Cortex of kidney (tissue), 1 donor: ENCODE data around the gene ECE2.

Experiments used
- DNase-seq: peaks from one replicate; lab custom pipeline; 2025; lab: John Stamatoyannopoulos, UW

Gene ECE2

DNA sequence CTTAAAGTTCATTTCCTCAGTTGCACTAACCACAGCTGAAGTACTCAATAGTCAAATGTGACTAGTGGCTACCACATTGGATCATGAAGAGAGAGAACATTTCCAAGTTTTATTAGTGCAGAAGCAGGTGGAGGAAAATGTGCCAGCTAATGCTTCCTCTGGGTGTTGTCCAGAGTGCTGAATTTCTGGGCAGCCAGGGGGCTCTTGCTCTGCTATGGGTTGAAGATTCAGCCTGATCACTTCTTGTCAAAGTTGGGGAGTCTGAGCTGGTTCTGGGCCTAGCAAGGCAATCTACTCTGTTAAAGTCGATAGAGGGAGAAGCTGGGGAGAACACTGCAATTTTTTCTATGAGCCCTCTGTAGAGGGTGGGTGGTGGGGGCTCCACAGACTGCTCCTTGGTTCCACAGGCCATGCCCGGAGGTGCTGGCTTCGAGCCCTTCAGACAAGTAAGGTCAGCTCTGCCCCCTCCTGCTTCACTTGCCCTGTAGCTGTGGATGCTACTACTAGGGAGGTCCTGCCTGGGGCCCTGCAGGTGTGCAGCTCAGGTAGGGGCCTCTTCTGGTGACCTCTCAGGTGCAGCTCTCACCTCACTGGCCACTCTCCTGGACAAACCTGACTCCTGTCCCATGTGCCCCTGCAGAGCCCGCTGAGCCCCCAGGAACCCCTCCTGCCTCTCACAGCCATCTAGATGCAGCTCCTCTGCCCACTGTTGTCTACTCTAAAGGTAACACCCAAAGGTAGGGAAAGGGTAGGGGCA, 35.3 kb upstream of the ECE2 start:
- DNase-seq, result no peak

DNA sequence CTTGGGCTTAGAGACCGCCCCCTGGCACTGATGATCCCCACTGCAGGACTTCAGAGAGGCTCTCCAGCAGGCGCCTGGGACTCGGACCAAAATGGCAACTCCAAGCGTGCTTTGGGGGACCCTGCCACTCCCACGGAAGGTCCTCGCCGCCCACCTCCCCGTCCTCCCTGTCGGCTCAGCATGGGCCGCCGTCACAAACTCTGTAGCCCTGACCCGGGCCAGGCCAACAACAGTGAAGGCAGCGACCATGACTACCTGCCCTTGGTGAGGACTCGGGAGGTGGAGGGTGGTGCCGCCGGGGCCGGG, 34.7 kb upstream of the ECE2 start:
- no peak for DNase-seq

DNA sequence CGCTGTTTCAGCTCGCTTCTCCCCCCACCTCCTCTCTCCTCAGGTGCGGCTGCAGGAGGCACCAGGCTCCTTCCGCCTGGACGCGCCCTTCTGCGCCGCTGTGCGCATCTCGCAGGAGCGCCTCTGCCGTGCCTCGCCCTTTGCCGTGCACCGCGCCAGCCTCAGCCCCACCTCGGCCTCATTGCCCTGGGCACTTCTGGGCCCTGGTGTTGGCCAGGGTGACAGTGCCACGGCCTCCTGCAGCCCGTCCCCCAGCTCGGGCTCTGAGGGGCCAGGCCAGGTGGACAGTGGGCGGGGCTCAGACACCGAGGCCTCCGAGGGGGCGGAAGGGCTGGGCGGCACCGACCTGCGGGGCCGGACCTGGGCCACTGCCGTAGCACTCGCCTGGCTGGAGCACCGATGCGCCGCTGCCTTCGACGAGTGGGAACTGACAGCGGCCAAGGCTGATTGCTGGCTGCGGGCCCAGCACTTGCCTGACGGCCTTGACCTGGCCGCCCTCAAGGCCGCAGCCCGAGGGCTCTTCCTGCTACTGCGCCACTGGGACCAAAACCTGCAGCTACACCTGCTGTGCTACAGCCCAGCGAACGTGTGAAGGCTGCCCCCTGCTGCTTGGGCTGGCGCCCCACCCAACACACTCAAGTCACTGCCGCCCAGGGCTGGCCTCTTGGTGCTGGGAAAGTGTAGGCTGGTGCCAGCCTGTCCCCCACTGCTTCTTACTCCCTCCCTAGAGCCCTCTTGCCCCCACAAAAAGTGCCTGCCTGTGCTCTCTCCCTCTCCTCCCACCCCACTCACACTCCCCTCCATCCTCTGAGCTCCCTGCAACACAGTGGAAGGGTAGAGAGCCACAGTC, 34.1 kb upstream of the ECE2 start:
- no peak for DNase-seq

DNA sequence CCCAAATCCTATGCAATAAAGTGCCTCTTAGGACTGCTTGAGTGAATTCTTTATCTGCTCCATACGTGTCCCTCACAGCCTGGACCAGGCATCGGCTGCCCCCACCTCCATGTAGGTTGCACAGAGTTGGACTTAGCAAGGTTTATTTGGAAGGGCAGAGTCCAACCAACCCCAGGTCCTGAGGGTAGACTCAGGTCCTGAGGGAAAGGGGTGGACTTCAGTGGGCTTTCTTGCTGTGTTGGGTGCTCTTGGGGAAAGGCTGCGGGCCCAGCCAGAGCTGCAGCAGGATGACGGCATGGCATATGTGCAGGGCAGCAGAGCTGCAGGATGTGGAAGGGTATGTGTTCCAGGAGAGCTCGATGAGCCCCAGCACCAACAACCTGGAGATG, 33.5 kb upstream of the ECE2 start:
- no peak for DNase-seq

DNA sequence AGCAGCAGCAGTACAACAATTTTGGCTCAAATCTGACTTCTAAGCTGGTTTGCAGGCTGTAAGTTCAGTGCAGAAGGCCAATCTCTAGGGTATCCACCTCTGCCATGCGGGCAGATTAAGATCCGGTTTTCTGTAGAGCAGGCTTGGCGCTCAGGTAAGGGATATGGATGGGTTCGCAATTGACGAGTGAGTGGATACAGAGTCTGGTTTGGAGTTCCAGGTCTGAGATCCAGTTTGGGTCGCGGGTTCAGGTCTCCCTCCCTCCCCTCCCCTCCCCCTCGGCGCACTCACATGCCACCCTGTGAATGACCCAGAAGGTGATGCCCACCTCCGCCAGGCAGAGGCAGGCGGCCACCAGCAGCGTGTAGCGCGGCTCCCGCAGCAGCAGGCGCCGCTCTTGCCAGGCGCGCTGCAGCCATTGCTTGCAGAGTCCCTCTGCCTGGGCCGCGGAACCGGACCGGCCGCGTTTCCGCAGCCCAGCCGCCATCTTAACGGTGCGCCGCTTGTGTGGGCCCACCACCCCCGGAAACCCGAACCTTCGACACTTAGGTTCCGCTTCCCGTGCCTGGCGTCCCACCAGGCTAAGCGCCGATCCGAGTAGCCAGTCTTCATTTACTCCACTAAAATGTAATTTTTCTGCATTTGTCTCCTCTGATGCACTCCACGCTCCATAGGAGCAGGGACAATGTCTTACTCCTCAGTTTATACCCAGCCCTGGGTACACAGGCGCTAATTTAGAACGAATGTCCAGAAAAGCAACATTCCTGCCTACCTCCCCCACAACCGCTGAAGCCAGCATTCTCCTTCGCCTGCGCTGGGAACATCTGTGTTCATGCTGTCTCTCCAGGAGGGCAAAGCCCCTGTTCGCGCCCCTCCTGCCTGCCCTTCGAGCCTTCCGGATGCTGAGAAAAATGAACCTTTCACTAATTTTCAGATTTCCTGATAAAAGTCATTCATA, 27.1 kb upstream of the ECE2 start, which contains the start of gene ALG3:
TSS of gene ALG3 (minus strand) at position 509 of the 958 bp plus-strand sequence. CDS start at position 487, 22 bp downstream.
- DNase-seq, result no peak

DNA sequence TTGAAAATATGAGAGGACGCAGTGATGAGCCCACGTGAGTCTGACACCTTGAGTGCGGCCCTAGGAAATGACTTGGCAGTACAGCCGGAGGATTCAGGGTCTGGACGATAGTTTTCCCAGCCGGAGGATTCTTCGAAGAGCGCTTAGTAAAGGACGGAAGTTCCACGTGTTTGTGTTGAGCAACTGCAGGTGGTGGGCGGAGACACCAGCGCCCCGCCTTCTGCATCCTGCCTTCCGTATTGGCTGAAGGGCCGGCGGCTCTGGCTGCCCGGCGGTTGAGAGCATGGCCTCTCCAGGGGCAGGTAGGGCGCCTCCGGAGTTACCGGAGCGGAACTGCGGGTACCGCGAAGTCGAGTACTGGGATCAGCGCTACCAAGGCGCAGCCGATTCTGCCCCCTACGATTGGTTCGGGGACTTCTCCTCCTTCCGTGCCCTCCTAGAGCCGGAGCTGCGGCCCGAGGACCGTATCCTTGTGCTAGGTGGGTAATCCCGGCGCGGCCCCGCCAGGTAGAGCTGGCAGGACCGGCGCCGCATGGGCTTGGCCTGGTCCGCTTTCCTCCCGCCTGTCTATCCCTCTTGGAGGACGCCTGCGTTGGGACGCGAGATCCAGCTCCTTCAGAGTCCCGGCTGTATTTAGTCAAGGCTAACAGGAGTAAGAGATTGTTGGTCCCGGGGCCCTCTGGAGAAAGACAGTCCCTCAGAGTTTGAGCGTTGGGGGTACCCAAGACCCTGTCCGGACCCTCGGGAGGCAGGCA, 26.2 kb upstream of the ECE2 start, which contains the start of gene EEF1AKMT4:
TSS of gene EEF1AKMT4 (plus strand) at position 261 of the 755 bp plus-strand sequence. CDS start at position 284, 23 bp downstream.
- no peak for DNase-seq

DNA sequence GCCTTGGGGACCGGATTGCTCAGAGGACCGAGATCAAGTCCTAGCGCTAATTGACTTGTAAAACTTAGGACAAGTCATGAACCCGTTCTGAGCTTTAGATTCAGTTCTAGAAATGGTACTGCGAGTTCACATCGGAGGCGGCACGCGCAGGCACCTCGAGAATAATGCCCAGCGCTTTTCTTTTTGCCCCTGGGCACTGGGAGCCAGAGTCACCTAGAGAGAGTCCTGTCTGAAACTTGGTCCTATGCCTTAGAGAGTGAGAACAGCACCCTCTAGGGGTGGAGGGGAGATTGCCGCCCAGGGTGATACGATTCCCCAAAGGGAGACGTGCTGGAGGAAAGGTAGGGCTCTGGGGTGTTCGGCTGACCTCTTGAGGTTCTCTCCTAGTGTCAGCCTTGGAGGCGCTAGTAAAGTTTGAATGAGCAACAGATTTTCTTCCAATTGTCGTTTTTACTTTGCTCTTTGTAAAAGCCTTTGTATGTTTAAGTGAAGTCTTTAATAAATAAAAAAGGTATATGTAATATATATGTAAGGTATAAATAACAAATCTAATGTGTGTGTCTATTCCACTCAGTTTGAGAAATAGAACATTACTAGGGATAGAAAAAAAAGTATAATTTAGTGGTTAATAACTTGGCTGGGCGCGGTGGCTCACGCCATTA, 25.5 kb upstream of the ECE2 start:
- no peak for DNase-seq

DNA sequence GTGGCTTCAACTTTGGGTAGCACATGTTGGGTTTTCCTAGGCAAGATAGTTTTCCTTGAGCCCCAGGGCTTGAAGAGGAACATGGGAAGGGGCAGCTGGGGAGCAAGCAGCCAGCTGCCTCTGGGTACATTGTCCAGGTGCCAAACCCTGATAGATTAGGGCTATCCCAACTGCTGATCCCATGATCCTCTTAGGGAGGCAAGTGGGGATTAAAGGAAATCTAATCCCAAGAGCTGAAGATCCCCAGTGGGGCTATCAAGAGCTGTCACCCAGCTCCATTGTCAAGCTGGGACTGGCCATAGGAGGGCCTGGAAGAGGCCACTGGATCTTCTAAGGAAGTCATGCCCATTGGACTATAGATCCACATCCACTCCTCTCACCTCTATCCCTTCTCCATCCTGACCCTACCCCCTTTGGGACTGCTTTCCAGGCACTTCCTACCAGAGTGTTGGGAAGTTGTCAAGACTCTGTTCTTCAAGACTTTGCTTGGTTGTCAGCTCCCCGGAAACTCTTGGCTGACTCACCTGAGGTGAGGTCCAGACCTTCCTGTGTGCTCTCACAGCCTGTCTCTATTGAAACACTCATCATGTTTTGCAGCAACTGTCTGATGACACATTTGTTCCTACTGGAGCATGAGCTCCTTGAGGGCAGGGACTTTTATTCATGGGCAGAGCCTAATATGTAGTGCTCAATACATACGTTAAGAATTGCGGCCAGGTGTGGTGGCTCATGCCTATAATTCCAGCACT, 20.4 kb upstream of the ECE2 start:
- DNase-seq, result no peak

DNA sequence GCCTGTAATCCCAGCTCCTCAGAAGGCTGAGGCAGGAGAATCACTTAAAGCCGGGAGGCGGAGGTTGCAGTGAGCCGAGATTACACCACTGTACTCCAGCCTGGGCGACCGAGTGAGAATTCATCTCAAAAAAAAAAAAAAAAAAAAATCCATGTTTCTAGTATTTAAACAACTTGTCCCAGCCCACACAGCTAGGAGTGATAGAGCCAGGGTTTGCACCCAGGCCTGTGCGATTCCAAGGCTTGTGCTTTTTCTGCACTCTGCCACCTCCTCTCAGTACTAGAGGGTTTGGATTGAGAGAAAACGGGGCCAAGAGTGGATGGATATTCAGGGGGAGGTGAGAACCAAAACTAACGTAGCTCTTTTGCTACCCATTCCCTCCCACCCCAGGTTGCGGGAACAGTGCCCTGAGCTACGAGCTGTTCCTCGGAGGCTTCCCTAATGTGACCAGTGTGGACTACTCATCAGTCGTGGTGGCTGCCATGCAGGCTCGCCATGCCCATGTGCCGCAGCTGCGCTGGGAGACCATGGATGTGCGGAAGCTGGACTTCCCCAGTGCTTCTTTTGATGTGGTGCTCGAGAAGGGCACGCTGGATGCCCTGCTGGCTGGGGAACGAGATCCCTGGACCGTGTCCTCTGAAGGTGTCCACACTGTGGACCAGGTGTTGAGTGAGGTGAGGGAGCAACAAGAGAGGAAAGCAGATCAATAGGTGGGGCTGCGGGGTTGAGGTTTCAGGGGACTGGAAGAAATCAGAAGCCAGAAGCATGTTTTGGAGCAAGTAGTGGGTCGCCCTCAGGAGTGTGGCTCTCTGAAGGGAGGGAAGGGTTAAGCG, 18.5 kb upstream of the ECE2 start:
- no peak for DNase-seq

DNA sequence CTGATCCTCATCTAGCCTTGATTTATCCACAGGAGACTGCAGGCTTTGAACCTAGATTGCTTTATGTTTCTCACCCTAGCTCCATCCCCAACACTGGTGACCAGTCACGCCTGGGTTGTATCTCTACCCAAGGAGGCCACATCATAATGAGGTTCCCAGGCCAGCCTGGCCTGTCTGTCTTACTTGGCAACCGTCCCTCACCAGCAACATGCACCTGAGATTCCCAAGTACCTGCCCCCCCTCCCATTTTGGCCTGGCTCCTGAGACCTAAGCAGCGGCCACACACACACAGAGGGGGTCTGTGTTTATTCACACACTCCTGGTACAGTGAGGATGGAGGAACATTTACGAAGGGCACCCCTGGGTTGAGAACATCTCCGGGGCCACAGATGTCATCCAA, 16.9 kb upstream of the ECE2 start:
- no peak for DNase-seq

DNA sequence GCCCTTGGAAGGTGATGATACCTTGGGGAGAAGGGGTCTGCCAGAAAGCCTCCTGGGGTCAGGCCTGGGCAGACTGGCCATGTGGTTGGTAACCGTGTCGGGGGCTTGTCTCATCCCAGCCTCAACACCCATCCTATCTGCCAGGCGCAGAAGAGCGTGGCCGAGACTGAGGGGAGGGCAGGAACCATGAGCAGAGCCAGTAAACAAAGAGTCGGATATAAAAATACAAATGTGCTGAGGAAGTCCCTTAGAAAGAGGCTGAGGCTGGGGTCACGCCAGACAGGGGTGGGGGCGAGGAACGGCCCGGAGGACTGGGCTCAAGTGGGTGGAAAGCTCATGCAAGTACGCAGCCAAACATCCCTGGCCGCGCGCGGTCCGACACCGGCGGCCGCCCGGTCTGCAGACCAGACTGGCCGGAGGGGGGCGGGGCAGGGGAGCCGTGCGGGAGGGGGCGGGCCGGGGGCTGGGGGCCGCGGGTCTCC, 16.4 kb upstream of the ECE2 start:
- no peak for DNase-seq

DNA sequence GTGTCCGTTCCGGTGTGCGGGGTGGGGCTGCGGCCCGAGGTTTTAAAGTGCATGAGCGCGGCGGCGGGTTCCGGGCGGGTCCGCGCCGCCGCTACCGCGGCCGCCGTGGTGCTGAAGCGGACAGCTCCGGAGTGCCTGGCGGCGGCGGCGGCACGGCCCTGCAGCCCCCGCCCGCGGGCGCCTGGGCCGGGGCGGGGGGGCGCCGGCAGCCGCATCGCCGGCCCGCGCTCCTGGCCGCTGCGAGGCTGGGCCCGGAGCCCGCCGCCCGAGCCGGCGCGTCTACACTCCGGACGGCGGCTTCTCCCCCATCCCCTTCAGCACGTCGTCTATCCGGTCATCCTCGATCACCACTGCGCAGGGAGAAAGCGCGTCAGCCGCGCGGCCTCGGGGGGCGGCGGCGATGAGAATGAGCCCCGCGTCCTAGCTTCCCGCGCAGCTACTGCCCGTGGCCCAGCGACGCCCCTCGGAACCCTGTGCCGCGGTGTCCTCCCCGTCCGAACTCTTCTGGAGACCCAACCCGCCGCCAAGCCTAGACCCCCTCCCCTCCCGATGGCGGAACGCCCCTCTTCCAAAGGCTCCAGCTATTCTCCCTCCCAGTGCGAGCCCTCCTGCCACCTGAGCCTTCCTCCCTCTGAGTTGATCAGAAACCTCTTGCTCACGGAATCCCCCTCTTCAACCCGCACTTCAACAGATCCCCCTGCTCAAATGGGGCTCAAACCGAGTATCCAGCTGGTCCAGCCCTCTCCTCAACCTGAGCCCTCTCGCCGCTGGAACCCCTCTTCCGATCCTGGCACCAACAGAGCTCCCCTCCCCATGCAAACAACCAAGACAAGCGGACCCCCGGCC, 15.7 kb upstream of the ECE2 start:
- no peak for DNase-seq

DNA sequence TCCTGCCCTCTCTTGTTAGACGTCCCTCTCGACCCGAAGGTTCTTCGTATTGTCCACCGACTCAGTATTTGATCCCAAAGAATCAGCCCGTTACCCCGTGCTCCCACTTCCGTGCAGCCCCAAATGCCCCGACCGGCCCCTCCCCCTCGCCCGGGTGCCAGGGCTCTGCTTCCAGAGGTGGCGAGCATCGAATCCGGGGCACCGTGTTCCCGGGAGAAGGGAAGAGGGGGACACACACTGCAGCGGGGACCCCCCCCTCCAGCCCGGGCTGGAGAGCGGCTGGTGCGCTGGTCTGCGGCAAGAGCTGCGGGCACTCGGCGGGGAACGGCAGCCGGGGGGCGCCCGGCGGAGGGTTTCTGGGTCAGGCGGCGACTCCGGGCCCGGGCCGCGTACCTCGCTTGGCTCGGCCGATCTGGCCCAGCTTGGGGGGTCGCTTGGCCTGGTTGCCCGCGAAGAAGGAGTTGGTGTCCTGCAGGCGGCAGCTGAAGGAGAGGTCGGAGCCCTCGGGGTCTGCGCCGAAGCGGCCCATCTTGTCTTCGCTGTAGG, 15.0 kb upstream of the ECE2 start:
- DNase-seq, result no peak

DNA sequence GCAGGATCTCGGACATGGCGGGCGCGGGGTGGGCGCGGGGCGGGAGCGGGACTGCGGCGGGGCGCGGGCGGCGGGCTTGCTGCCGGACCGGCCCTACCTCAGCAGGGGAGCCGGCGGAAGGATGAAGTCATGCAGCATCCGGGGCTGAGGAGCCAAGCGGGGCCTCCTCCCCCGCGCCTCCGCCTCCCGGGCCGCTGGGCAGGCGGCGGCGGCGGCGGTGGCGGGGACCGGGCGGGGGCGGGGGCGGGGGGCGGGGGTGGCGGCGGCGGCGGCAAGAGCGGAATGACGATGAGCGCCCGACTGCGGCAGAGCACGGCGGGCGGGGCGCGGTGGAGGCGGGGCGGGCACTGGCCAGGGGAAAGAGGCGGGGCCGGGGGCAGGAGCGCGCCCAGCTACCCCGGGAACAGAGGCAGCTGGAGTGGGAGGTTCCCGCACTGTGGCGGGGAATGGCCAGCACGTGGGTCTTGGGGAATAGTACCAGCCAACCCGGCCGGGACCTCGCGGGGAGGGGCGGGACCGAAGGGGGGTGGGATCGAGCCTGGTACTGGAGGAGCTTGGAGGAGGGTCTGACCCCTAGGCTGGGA, 14.5 kb upstream of the ECE2 start, which contains the start of gene CAMK2N2:
TSS of gene CAMK2N2 (minus strand) at position 284 of the 584 bp plus-strand sequence. CDS start at position 16, 268 bp downstream.
- no peak for DNase-seq

DNA sequence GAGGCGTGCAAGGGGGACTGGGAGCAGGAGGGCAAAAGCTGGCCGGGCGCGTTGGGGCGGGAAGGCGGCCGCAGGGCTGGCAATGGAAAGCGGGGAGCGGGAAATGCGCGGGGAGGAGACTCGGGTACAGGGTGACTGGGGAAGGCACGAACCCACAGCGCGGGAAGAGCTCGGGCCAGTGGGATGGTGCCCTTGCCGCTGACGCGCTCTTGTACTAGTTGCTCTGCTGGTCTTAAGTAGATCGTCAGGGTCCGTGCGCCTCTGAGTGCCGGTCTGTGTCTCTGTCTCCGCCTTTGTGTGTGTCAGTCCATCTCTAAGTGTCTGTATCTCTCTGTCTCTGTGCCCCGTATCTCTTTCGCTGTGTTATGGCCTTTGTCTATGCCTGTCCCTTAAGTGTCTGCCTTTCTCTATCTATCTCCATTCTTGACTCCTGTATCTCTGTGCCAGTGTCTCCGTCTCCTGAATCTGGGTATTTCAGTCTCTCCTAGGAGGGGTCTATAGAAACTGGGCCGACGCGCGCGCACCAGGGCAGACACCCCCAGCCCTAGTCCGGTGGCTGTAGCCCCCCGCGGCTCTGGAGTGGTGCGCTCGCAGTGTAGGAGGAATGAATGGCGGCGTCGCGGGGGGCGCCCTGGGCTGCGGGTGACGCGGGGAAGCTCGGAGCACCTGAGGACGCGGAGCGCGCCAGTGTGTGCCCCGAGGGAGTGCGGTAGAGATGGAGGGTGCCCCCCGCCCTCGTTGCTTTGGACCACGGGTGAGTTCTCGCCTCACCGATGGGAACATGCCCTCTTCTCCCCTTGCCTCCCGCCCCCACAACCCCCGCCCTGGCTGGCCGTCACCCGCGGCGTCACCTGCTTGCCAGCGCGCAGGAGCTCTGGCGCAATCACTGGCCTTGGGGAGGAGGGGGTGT, 13.7 kb upstream of the ECE2 start:
- DNase-seq, result no peak

DNA sequence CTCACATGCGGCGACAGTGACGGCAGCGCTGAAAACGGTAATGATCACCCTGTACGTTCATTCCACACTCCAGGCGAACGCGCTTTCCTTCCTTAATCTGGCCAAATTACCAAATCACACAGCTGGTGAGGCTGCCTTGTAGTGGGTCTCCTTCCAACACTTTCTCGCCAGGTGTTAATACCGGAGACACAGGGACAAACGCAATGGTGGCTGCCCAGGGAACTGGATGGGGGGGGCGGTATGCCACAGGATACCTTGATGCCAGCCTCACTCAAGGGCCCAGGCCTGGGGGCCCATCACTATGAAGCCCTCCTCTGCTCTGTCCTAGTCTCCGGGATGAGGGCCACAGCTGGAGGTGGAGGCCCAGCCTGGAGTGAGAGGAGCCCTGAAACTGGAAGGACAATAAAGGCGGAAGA, 13.1 kb upstream of the ECE2 start:
- no peak for DNase-seq
